GM19438 (cell line): Measurements from ENCODE around the gene EMC6.

Experiments used
- ATAC-seq: cut with Tn5 transposase; IDR thresholded peaks from one replicate; pipeline ENCODE4 v1.9.1; 2021; ENCODE audit warnings: low read depth; ENCODE audit not compliant: unreplicated experiment

Gene EMC6

DNA sequence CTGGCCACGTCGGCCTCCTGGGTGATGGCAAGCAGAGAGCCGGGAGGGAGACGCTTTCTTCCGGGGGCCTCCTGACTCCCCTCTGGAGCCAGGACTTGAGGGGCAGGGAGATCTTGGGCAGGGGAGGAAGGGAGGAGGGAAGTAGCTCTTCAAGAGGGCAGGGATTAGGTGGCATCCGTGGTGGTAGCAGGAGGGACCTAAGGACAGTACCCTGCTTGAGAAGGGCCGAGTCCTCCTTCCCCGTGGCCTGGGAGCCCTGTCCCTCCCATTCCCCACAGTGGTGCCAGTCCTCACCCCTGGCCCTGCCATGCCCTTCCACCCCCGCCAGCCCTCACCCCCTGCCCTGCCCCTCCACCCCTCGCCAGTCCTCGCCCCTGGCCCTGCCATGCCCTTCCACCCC lies 12.8 kb upstream of the EMC6 start:
- ATAC-seq: no peak

DNA sequence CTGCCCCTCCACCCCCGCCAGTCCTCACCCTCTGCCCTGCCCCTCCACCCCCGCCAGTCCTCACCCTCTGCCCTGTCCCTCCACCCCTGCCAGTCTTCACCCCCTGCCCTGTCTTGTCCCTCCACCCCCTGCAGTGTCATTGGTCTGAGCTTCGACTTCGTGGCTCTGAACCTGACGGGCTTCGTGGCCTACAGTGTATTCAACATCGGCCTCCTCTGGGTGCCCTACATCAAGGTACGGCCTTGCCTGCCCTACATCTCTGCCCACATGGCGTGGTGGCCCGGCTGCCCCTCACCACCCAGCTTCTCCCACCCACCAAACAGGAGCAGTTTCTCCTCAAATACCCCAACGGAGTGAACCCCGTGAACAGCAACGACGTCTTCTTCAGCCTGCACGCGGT lies 12.3 kb upstream of the EMC6 start:
- no peak for ATAC-seq

DNA sequence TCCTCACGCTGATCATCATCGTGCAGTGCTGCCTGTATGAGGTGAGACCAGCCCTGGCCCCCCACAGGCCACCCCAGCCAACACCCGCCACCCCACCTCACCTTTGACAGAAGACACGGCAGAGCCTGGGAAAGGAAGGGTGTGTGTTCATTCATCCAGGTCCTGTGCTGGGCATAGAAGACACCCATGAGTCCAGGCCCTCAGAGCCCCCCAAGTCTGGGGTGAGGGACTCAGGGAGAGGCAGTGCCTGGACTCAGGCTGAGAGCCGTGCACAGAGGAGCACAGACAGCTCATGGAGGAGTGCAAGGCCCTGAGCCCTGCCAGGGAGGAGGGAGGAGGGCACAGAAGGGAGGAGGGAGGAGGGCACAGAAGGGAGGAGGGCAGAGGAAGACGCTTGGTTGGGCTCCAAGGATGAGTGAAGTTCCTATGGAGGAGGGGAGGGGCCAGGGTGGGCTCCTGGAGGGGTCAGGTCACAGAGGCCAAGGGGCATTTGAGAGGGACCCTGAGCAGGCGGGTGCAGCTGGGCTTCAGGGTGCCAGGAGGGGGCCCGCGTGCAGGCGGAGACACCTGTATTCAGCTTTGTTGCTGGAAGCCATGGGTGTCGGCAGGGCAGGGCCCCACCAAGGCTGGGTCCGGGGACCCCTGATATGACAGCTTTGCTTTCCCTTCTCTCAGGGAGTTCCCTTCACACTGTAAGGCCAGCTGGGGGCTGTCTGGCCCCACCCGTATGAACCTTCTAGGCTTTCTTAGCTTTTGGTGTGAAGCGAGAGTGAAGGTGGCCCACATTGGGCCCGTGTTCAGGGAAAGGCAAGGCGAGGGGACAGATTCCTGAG lies 11.6 kb upstream of the EMC6 start:
- ATAC-seq: no peak

DNA sequence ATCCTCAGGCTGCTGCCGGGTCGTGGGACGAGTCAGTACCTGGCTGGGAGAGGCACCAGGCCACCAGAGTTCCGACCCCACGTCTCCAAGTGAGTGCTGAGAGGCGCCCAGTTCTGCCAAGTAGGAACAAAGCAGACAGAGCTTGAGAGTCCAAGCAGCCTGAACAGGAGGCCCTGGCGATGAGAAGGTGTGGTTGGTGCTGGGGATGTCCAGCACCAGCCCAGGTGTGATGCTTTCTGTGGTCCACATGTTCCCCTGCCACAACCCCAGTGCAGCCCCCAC lies 11.1 kb upstream of the EMC6 start:
- no peak for ATAC-seq

DNA sequence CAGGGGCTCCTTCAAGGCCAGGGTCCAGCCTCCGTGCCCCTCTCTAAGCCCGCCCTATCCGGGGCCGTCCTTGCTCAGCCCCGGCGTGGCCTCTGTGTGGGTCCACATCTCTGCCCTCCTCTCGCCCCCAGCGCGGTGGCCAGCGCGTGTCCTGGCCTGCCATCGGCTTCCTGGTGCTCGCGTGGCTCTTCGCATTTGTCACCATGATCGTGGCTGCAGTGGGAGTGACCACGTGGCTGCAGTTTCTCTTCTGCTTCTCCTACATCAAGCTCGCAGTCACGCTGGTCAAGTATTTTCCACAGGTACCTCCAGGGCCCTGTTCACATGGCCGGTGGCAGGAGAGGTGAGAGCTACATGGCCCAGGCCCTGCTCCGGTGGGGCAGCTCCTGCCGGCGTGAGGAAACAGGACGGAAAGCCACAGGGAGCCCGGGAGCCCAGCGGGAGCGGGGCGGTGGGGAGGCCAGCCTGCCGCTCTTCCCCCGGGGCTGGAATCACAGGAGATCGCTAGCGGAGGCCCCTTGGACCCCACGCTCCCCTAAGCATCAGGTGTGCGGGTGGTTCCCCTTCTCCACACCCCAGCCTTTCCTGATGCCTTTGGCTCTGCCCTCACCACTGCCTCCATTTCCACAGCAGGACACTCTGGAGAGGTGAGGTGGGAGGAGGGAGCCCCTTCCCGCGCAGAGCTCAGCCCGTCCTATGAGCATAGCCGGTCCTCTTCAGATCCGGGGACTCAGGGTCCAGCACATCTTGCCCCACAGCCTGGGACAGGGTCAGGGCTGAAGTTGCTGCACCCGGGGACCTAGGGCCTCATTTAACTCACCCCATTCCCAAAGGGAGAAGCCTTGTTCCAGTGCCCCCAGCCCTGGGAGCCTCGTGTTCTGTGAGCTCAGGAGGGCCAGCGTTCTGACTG lies 10.5 kb upstream of the EMC6 start:
- no peak for ATAC-seq

DNA sequence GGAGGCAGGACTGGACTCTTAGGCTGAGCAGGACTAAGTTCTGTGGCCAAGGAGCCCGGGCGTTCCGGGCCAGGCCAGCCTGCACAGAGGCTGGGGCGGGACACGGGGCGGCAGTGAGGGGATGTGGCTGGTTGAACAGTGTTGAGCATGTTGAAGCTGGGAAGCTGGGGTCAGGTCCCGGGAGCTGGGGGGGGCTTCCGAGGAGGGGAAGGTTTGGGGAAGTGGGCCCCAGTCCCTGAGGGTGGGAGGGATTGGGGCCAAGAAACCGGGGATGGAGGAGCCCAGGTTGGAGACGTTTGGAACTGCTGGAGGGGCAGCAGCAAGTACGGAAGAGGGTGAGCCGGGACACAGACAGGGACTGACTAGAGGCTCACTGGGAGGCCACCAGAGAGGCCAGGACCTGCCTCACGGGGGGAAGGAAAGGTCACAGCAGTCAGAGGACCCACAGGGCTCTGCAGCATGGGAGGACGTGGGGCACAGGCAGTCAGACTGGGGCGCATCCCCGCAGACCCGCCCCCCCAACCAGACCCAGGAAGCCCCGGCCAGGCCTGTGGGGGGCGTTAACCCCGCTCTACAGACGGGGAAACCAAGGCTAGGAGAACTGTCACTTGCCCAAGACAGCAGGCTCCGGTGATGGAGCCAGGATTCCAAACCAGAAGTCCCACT lies 9.7 kb upstream of the EMC6 start:
- no peak for ATAC-seq

DNA sequence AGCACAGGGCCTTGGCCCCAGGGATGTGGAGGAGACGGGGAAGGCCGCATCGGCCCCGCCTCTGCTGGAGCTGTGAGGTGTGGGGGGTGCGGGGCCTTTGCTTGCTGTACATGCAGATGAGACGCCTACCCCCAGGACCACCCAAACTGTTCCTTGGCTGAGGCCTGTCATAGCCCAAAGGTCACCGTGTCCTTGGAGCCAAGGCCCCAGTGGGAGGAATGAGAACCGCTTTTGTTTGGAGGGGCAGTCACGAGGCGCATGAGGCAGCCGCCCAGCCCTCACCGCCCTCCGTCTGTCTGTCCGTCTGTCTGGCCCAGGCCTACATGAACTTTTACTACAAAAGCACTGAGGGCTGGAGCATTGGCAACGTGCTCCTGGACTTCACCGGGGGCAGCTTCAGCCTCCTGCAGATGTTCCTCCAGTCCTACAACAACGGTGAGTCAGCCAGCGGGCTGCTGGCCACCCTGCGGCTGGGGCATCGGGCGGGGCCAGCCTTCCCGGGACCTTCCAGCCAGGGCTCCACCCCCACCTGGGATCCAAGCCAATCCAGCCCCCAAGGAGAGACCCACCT lies 9.0 kb upstream of the EMC6 start:
- no peak for ATAC-seq

DNA sequence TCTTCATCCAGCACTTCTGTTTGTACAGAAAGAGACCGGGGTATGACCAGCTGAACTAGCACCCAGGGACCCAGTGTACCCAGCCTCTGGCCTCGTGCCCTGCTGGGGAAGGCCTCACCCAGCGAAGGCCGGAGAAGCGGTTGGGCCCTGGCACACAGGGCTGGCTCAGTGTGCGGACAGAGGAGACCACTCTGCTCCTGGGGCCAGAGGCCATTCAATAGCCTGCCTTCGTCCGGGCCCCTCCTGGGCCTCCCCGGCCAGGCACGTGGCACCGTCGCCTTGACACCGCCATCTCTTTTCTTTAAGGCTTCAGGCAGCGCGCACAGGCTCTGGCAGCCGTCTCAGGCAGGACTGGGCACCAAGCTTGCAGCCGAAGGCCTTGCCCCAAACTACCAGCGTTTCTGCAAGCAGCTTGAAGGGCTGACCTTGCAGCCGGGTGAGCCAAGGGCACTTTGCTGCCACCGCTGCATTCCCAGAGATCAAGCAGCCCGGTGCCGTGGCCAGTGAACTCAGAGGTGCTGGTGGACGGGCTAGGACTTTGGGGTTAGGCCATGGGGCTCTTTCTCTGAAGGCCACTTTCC lies 8.2 kb upstream of the EMC6 start:
- ATAC-seq: no peak

DNA sequence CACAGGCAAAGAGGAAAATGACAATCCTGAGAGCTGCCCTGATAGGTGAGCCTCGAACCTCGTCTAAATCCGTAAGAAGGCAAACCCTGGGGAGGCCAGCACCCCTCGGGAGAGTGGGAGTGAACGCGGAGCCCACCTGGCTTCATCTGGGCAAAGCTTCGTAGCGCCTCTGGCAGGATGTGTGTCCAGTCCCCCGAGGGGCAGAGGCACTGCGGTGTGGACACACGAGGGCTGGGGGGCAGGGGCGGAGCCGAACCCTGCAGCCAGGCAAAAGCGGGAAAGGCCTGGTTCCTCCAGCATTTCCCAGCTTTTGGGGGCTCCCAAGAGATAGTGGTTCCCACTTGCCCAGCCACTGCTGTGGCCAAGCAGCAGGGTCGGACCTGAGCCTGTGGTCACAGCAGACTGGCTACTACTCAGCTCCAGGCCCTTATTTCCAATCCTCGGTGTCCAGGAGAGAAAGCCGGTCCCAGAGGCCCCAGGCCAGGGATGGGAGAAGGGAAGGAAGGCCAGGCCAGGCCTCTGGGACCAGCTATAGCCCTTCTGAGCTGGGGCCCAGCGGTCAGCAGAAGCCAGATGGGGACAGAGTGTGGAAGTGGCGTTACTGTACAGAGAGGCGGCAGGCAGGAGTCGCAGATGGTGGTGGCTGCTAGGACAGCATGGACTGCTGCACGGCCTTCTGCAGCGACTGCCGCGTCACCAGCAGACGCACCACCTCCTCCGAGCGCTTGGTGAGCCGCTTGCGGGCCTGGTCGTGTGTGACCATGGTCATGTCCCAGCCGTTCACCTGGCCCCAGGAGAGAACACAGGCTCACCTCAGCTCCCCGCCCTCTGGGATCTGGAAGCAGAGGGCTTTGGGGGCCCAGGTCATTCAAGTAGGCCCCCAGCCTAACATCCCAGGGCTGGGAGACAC lies 5.3 kb upstream of the EMC6 start:
- ATAC-seq: no peak

DNA sequence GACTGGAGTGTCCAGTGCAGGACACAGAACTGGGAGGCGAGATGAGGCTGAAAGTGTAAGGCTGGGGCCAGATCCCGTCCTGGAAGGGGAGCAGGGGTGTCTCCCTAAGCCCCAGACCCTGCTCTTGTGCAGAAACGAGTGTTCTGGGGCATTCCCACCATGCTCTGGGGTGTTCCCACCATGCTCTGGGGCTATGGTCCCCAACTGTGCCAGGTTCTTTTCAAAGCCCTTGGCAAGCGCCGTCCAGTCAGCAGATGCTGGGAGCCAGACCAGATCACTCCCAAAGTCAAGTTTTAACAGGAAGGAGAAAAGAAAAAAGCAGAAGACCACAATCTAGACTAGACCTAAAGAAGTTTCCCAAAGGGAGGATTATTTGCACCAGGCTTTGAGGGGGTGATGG lies 2.8 kb upstream of the EMC6 start:
- no peak for ATAC-seq

DNA sequence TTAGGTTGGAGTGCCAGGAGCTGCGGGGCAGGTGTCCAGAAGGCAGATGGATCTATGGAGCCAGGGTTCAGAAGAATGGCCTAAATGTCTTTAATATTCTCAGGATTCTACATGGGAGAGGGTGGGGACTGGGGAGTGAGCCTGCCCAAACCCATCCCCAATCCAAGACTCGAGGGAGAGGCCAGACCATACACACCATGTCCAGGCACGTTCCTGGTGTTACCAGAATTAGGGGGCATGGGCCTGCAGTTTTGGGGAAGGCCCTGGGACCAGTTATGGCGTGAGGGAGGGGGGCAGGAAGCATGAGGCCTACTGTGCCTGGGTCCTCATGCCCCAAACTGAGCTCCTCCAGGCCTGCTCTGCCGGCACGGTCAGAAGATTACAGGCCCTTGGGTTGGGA lies 2.1 kb upstream of the EMC6 start:
- no peak for ATAC-seq

DNA sequence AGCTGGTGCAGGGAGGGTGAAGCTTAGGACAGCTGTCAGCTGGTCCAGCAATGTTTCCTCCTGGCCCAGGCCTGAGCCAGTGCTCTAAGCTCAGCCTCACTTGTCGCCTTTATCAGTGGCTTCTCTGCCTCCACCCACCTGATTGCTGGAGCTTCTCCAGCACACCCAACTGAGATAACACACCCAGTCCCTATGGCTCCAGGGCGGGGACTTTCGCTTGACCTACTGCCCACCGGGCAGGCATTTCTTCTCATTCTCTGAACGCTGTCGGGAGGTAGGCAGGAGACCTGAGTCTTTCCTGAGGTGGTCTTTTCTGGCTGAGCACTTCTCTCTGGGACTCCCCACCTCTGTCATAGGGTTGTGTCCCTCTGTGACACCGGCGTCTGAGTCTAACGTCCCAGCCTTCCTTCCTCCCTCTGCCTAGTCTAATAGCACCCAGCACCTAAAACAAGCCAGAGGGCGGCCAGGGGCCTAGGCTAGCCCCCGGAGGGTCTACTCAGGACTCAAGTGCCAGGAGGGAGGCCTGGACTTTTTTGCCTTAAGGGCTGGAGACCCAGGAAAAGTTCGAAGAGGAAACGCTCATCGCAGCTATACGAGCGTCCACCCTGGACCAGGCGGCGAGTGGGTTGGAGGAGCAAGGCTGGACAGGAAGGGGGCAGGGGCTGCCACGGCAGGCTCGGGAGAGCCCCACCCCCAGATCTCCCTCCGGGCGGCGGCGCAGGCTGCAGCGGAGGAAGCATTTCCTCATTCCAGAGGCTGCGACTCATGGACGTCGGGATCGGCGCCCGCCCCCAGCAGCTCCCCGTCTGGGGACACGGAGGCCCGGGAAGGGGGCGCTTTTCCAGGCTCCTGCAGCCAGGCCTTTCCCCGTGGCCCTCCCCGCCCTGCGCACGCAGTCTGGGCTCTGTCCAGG lies 990 bp upstream of the EMC6 start:
- peak; percentile 18 for ATAC-seq

DNA sequence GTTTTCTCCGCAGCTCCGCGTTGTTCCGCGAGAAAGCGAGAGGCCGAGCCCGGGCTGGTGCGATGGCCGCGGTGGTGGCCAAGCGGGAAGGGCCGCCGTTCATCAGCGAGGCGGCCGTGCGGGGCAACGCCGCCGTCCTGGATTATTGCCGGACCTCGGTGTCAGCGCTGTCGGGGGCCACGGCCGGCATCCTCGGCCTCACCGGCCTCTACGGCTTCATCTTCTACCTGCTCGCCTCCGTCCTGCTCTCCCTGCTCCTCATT lies 404 bp downstream of the EMC6 start:
- ATAC-seq: peak; percentile 6

DNA sequence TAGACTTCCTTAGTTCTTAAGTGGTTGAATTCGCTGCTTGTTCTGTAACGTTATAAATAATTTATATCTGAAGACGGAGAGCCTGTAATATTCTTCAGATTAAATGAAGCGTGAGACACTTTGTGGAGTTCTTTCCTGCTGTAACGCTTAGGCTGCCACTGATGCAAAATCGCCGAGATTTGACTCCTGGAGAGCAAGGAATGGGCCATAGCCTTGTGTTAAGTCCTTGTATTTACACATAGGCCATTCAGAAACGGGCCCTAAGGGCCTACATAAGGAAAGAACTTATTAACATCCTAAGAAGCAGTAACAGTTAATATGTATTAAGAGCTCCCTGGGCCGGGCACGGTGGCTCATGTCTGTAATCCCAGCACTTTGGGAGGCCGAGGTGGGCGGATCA lies 936 bp downstream of the EMC6 start:
- no peak for ATAC-seq

DNA sequence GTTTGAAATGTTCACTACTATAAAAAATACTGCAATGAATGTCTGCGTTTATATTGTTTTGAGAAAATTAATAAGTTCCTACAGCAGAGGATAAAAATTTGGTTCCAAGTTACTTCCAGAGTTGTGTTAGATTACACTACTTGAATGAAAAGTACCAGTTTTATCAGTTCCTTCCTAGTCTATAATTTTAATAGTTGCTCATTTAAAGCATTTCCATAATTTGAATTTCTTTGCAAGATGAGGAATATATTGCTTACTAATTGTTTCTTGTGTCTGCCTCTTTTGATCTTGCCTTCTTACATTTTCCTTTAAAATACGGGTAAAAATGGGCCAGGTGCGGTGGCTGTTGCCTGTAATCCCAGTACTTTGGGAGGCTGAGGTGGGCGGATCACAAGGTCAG lies 4.0 kb downstream of the EMC6 start:
- ATAC-seq: no peak

DNA sequence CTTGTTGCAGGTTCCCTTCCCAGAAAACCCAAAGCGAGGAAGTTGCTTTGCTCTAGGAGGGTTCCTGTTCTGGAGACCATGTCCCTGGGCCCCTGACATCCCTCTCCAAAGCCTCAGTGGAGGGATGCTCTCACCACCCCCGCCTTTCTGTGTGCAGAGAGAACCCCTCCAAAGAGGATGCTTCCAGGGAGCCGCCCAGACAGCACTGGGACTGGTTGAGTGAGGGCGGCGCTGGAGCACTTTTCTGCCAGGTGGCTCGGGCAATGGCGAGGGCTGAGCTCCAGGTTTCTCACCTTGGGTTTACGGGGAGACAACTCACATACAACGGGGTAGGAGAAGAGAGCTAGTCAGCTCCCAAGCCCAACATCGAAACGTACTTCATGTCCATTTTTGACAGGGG lies 7.3 kb downstream of the EMC6 start:
- ATAC-seq: no peak

DNA sequence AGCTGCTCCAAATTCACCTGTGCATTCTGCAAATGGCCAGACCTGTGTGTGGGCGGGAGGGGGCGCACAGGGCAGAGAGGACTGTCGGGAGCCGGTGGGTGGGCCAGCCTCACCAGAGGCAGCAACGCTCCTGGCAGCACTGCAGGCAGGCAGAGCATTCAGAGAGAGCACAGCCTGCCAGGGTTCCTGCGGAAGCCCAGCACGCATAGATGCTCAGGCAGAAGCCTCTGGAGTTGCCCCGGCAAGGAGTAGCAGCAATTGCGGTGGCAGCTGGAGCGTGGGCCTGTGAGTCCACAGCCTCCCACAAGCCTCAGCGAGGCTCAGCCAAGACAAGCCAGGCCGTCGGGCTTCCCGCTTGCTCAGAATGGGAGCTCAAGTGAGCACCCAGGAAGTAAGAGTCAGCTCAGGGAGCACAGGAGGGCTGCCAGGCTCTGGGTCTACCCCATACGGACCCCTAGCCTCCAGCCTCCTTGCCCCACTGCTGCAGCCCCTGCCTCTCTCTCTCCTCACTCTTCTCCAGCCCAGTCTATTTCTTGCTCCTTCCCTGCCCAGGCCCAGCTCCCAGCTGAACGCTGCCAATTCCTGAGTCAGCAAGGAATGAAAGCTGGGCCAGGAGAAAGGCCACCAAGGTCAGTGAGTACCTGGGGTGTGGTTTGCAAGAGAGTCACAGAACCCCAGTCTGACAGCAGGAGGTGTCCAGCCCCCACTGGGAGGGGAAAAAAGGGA lies 9.6 kb downstream of the EMC6 start:
- no peak for ATAC-seq

DNA sequence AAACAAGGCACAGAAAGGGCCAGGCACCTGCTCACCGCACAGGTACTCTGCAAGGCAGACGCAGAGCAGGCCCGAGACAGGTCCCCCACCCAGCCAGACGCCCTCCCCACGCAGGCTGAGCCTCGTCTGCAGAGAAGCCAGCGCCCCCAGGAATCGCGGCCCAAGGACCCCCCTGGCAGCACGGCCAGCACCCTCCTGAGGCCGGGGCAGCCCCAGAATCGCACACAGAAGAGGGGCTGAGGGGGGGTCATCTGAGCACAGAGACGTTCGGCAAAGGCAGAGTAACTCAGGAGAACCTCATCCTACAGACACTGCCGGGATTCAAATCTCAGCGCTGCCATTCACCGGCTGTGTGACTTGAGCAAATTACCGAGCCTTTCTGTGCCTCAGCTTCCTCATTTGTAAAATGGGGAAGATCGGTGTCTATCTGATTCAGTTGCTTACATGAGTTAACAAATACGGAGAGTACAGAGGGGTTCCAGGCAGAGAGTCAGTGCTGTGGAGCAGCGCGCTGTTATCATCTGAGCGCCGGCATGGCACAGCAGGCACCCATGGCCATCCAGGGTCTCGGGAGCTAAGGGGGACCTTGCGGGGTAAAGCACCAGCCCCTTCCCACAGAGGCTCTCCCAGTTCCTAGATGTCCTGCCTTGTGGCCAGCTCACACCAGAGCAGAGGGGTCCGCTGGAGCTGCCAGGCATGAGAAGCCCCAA lies 10.4 kb downstream of the EMC6 start:
- no peak for ATAC-seq
